ENCODE measurements around the gene SMG7.
A peak's percentile ranks its signal among the peaks of the same experiment; 100 is the strongest.

Gene SMG7

DNA sequence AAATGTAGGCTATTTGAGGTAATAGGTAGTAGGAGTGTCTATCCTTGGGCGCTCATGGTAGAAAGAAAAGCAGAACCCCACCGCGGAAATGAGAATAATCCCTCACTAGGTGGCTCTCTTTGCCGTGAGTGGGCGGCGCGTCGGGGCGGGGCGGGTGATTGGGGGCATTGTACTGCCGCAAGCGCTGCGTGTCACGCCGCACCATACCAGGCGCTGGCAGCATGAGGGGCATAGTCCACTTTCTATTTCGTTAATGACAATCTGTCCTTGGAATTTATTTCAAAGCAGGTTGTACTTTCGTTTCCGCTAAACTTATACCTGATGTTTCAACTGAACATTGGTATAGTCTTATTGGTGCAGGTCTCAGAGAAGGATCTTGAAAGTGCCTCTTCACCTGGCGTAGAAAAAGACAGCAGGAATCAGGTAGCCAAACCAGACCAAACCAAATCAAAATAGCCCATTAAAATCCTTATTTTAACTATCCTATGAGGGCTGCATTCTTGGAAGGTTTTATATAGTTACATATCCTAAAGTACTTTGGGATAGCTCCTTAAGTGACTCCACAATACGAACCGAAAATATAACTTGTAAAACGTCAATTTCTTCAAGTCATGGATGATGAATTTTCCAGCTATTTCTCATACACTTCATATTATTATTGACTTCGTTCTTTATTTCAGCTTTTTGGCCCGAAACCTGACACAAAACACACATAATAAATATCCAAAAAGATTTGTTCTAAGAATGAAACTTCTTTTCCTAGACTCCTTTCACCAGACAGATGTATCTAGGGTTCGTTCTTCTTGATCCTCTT is 1.9 kb upstream of the SMG7 start:
- no peak for DNase-seq

DNA sequence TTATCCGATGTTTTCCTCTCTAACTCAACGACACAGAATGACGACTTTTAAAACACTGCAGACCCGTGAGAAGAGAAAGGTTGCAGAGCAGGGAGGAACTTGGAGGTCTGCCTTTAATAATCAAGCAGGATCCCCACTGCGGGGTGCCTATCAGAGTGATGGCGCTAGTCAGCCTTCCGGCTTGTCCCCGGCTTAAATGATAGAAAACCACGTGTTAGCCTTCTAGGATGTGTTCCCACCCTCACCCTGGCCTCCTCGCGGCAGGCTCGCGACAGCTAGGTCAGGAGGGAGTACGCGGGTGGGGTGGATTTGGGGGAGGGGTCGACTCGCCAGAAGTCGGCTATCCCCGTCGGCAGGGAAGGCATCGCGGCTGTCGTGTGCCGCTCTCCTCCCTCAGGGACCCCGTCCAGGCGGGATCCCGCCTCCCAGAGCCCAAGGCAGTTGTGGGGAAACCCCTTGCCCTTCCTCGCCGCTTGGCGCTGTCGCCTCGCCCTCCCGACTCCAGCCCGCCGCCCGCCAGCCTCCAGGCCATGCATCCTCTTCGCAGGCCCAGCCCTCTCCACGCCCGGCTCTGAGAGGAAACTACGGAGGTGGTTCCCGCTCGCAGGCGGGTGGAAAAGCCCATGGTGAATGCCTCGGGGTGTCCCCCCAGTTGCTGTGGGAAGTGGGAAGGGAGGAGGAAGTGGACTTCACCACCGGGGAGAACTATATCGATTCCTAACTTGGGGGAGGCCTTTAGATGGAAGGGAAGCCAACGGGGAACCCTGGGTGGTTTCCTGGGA is 1.1 kb upstream of the SMG7 start:
- DNase-seq, result no peak

DNA sequence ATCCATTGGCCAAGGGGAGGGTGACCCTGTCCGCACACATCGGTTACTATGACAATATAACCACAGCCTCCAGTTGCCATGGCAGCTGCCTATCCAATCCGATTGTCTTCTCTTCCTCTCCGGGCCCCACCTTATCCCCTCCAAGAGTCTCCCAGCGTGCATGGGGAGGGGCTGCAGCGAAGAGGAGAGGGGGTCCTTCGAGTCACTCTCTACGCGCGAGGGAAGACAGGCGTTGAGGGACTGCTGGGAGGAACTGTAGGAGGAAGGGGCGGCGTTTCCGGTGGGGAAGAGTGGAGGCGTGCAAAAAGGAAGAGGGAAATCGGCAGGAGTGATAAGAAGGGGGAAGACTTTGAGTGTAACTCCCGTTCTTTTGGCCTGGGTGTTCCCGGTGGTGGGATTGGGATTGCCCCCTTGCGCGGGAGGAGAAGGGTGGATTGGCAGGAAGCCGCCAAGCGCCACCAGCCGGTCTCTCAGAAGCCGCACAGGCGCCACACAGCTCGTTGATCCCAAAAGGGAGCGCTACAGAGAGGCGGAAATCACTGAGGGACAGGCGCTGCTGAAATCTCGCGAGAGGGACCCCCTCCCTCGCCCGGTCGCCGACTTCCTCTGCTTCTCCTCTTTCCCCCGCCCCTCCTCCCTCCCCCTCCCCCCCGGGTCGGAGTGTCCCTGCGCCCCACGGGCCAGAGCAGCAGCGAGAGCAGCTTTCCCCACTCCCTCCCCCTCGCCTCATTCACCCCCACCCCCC is 384 bp upstream of the SMG7 start:
- DNase-seq, result peak; percentile 27

DNA sequence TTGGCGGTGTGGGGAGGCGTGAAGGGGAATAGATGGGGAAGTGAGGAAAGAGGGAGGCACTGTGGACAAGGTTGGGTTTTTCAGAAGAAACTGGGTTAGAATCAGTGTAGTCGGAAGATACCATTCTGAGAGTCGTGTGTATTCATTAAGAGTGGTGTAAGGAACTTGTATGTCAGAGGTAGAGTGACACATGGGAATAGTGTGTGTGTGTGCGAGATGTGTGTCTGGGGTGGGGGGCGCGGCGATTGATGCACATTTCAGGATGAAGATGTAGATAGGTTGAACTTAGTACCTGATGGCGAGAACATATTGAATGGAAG is 878 bp downstream of the SMG7 start:
- DNase-seq, result no peak

DNA sequence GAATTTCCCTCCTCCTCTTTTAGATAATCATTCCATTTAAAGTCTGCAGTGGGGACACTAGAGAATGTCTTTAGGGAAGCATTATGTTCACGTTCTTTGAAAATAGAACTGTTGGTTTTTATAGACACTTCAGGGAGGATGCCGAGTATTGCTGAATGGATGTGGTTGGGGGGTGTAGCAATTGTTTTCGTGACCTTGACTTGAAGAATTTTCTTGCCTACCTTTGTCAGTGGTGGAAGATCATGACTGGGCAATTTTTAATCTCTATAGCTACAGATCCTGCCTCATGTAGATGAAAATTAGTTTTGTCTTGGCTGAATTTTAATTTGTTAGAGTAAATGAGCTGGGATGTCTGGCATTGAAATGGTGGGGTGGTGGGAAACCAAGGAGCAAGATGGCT is 3.8 kb downstream of the SMG7 start:
- no peak for DNase-seq

DNA sequence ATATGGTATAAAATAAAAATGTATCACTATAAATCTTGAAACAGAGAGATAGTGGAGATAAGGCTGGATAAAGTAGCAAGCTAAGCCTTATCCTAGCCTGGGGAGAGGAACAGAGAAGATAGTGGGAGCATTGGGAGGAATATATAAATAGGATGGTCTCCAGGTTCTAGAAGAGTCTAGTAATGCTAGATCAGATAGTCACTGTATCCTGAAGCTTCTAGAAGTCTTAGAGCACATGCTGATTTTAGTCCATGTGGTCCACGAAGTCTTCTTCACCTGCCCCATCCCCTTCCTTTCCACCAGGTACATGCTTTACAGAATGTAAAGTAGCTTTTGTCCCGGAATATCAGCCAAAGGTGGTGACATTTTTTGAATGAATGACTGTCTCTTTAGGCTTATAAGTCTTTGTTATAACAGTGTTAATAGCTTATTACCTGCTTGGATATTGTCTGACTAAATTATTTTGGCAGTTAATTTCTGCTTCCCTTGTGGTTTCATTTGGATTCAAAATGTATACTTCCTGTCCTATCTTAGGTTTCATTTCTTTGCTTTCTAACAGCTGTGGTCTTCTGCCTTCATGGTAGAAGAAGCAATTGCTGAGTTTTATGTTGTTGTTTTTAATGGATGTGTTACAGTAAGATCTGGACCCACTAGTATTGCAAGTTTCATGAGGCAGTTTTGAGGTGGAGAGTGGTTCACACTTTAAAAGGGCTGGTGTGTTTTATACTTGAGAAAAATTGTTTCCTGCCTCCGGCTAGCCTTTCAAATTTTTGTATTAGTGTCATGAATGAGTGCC is 5.9 kb downstream of the SMG7 start:
- DNase-seq, result no peak

DNA sequence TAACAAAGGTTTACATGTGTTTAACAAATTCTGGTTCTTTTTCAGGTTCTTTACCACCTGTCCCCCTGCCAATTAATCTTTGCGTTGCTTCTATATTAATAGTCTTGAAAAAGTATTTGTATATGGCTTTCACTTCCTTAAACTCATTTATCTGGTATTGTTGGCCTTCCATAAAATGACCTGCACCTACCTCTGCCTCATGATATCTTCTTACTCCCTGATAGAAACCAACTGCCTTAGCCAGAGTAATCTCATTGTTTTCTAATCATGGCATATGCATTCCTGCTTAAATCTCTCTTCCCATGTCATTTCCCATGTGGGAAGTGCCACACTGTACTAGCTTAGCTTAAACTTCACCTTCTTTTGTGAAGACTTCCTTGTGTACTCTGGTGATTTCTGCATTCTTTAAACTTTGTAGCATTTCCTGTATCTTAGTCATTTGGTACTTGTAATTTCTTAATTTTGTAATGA is 8.7 kb downstream of the SMG7 start:
- DNase-seq, result no peak

DNA sequence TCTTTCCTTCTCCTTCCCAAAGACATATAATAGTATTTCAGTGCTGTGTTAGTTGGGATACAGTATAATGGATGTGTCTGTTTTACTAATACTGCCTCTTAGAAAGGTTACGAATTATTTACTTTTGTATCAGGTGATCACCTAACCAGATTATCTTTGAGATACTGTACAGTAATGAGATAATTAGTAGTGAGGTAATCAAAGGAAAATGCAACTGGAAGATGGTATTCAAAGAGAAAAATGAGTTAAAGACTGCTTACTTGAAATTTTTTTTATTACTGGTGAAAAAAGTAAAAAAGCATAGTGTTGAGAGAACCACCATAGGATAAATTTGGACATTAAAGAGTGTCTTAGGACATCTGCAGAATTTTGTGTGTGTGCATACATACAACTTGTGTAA is 10.9 kb downstream of the SMG7 start:
- no peak for DNase-seq

DNA sequence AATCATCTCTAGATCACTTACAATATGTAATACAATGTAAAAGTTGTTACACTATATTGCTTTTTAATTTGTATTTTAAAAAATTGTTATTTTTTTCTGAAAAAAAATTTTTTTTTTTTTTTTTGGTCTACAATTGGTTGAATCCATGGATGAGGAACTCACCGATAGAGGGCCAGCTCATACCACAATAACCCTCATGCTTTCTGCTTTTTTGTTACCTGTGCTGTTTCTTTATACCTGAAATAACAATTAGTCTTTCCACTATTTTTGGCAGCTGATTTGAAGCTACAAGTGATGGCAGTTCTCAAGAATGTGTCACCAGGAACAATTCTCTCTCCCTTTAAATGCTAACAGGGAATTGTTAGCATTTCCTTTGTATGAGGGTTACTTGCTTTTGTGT is 12.0 kb downstream of the SMG7 start:
- DNase-seq, result no peak

DNA sequence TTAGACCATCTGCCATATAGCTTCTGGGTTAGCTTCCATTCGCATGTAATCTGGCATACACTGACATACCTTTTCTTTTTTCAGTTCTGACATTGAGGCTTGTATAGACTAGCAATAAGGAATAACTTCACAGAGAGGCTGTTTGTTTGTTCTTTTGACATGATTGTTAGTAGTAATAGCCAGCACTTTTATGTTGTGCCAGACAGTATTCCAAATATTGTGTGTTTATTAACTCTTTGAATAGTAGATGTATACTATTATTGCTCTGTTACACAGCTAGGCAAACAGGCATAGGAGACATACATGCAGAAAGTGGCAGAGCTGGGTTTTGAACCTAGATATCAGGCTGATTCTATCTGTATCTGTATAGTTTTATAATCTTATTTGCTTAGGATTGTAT is 12.6 kb downstream of the SMG7 start:
- no peak for DNase-seq

DNA sequence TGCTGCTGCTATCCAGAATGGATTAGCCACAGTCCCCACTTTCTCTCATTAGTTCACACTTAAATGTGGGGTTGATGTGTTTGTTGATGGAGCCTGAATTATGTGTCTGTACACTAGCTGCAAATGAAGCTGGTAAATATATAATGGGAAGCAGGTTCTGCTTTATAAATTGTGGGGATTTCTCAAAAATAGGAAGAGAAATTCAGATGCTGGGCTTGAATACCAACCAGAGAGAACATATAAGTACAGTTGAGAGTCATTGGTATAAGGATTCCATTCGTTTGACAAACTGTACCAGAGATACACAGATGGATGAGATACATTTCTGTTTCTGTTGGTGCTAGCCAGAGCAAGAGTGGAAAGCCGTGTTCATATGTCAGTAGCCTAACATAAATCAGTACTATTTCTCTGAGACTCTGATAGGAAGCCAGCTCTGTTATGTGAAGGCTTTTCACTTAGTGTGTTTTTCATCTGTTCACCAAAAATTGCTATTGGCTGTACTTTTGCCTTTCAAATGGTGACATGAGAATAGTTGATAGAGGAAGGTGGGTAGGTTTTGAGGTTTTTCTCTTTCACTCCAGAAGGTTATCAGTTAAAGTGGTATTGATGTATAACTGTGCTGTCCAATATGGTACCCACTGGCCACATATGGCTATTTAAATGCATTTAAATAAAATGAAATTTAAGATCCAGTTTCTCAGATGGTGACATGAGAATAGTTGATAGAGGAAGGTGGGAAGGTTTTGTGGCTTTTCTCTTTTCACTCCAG is 15.6 kb downstream of the SMG7 start:
- DNase-seq, result no peak

DNA sequence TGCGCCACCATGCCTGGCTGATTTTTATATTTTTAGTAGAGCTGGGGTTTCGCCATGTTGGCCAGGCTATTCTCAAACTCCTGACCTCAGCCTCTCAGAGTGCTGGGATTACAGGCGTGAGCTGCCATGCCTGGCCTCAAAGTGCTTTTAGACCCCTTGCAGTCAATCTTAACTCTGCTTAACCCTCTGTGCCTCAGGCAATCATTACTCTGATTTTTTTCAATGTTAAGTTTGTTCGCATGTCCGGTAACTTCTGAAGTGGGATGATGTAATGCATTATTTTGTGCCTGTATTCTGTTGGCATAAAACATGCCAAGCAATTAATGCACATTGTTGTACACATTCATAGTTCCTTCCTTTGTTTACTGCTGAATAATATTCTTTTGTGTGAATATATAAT is 18.6 kb downstream of the SMG7 start:
- no peak for DNase-seq

DNA sequence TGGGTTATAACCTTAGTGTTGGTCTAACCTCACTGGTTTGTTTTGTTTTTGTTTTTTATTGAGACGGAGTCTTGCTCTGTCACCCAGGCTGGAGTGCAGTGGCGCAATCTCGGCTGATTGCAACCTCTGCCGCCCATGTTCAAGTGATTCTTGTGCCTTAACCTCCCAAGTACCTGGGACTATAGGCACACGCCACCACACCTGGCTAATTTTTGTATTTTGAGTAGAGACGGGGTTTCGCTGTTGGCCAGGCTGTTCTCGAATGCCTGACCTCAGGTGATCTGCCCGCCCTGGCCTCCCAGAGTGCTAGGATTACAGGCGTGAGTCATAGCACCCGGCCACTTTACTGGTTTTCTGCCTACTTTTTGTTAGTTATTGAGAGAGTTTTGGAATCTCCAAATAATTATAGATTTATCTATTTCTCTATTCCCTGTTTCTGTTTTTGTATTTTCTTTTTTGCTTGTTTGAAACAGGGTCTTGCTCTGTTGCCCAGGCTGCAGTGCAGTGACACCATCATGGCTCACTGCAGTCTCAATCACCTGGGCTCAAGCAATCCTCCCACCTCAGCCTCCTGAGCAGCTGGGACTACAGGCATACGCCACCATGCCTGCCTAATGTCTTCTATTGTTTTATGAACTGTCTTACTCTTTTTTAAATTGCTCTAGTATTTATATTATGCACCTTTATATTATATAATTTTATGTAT is 21.4 kb downstream of the SMG7 start:
- no peak for DNase-seq

DNA sequence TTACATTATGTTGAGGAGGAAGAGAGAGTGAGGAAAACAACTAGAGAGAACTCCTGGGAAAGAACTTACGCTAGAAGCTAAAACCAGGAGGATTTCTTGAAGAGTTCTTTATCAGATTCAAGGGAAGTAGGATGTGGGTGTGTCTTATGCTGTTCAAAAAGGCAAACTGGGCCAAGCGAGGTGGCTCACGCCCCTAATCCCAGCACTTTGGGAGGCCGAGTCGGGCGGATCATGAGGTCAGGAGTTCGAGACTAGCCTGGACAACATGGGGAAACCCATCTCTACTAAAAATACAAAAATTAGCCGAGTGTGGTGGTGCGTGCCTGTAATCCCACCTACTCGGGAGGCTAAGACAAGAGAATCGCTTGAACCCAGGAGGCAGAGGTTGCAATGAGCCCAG is 23.1 kb downstream of the SMG7 start:
- no peak for DNase-seq

DNA sequence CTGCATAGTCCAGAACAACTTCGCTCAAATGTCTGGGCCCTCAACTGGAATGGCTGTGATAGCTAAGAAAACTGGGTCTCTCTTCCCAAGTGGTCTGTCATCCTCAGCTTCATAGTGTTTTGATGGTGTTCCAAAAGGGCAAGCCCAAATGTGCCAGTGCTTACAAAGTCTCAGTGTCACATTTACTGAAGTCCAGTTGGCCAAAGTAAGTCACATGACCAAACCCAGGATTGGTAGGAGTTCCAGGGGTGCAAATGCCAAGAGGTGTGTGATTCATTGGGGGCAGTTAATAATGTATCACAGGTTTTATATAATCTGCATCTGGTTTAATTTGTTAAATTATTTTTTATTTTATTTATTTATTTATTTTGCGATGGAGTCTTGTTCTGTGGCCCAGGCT is 24.9 kb downstream of the SMG7 start:
- no peak for DNase-seq

DNA sequence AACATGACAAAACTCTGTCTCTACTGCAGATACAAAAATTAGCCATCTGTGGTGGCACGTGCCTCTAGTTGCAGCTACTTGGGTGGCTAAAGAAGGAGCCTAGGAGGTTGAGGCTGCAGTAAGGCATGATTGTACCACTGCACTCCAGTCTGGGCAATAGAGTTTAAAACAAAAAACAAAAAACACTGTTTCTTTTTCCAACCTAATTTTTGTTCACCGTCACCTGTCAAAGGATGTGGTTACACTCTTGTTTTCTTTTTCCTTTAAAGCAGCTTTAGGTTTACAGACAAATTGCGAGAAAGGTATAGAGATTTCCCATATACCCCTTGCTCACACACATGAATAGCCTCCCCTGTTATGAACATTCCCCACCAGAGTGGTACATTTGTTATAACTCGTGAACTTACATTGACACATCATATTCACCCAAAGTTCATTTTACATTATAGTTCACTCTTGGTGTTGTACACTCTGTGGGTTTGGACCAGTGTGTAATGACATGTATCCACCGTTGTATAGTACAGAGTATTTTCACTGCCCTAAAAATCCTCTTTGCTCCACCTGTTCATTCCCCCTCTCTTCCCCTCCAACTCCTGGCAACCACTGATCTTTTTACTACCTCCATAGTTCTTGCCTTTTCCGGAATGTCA is 26.2 kb downstream of the SMG7 start:
- DNase-seq, result no peak

DNA sequence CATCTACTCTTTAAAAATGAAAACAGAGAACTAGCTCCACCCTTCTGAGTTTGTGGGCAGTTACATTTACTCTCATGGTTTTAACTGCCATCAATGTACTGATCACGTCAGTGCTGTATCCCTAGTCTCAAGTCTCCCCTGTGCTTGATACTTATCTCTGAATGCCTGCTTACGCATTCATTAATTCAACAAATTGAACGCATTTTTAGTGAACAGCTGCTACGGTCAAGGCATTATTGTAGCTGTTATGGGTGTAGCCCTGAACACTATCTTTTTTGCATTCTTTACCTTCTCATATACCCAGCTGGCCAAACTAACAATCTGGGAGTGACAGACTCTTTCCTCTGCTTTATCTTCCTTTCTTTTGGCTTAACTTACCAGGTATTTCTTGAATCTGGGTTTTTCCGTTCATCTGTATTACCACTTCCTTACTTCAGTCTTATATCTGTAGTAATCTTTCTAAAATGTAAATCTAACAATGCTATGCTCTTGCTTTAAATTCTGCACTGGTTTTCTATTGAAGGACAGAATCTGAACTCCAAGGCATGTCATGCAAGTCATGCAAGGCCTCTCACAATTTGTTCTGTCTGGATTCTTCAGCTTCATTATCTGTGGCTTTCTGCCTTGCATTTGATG is 33.3 kb downstream of the SMG7 start:
- DNase-seq, result no peak

DNA sequence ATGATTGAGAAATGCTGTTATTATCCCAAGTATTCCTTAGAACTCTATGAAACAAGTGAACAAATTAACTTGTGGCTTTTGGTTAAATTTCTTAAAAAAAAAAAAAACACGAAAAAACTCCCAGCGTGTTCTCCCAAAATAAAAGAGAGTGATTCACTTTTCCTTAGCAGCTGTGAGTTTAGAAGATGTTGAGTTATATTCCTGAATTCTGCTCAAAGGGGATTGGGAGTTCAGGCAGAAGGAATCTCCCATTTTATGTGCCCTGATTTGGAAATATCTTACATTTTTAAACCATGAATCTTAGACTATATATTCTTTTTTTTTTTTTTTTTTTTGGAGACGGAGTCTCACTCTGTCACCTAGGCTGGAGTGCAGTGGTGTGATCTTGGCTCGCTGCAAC is 34.3 kb downstream of the SMG7 start:
- no peak for DNase-seq

DNA sequence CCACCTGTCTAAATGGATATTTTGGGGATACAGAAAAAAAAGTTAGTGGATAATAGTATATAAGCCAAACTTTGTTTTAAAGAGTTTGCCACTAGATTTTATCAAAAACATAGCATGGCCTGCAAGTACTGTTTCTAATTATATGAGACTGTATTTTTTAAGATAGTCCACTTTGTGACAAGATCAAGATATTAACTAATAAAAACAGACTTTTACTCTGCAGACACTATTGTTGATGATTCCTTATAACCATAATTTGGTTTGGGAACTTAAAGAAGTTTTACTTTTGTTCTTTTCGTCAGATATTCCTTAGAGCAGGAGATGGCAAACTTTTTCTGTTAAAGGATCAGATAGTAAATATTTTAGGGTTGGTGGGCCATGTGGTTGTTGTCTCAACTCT is 36.4 kb downstream of the SMG7 start:
- no peak for DNase-seq

DNA sequence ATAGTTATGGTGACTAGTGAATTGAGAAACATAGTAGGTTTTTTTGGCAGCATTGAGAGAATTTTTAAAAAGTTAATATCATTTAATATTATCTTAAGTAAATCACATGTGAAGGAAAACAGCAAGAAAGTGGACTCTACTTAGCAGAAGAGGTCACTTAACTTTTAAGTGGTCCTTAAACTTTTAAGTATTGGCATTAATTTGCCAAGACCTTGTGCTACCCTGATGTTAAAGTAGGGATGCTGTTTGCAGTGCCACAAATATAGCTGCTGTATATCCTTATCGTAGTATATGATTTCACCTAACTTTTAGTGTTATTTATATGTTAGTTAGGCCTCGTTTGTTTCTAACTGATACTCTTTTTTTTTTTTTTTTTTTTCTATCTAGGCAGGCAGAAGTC is 40.2 kb downstream of the SMG7 start:
- DNase-seq, result no peak

DNA sequence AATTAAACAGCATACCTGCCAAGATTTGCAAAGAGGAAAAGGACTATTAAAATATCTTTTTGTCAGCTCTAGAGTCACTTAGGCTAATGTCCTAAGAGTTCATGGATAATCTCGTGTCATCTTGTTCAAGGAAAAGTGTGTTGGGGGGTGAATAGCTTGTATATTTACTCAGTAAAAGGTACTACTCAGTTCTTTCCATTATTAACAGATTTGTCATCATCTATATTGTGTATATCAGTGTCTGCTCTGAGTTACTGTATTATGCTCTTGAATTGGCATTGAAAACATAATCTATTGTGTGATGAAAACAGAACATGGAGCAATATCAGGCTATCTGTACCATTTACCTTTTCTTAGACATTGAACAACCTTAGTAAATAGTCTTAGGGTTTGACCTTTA is 41.9 kb downstream of the SMG7 start:
- DNase-seq, result no peak

All from cortex of kidney (tissue), 1 donor.